Mesenteric fat pad (tissue), 1 donor: ENCODE measurements around the gene DLX6. TPM values are rescaled to one million over a fixed set of nuclear protein-coding genes. Genes with fewer than 3 reads are reported as not detected.

ENCODE experiments used
- DNase-seq: peaks from one replicate; pipeline ENCODE4 v3.0.0-alpha.2; 2020; ENCODE audit warnings: low spot score
- long read RNA-seq: library from polyadenylated mRNA; unstranded; transcript quantifications from one replicate; pipeline ENCODE4 v2.0.0, GENCODE V29; 2020
- total RNA-seq: library from RNA; stranded (reverse); fragmentation: NEBNext Ultra II Directional; extraction: Animal tissue kit (Norgen Biotek cat#: 25700); gene quantifications from one replicate; pipeline ENCODE4 v1.2.1, GENCODE V29; 2021
- donor health status: DM: yes; HTN: yes; CAD: no.

The DLX6 gene
- total RNA-seq: not detected
- long read RNA-seq: 0 reads

GRCh38 chr7:97005183-97006054, at the start of gene DLX6:
DLX6 (plus strand) TSS chr7:97005553; CDS start chr7:97005978, 425 bp downstream.
- no peak for DNase-seq

GRCh38 chr7:96959135-96959534, 46.2 kb upstream of the DLX6 start:
- no peak for DNase-seq

GRCh38 chr7:96962221-96962885, 43.0 kb upstream of the DLX6 start:
- no peak for DNase-seq

DNA sequence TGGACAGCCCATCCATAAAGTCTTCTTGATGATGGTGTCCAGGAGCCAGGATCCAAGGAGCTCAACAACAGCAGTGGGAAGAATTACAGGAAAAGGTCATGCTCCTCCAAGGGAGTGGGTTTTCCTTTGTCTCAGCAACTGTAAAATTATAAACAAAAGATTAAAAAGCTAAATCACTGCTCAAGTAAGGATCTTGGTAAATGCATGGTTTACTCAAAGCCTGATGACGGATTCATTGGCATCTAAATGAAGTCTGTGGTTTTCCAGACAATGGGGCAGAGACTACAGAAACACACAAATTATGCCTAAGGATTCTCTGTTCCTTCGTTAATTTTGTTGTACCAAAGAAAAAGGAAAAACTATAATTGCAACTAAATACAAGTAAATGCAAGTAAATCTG, 36.4 kb upstream of the DLX6 start:
- DNase-seq: no peak

GRCh38 chr7:96970739-96971138, 34.6 kb upstream of the DLX6 start:
- DNase-seq: no peak

DNA sequence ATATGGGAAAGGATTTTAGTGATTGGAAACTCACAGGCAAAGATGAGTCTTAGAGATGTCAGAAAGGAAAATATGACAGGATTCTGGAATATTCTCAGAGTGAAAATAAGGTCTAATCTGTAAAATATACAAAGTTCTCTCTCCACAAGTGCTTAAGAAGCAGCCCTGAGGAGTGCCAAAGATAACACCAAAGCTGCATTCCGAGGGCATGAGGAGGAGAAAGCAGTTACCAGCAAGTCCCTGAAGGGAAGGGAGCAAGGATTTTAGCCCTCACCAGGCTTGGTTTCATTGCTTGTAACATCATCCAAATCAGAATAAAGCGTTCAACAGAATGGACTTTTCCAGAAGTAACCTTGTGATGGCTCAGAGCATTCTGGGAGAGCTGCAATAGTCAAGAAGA, 31.4 kb upstream of the DLX6 start:
- no peak for DNase-seq

GRCh38 chr7:96976106-96976505, 29.2 kb upstream of the DLX6 start:
- no peak for DNase-seq

DNA sequence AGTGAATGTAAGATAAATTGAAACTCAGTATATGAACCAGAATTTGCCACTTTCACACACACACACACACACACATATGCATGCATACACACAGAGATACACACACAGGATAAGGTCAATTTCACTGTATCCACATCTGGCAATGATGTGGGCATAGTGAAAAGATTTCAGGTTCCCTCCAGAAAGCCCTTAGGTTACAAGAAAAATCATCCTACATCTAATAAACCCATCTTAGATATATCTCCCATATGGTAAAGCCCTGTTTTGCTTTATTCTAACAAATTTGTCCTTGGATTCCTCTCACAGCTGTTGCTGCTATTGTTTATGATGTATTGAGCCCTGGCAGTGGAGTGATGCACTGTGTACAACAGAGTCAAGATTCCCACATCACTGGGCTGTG, 27.9 kb upstream of the DLX6 start:
- DNase-seq: no peak

- no peak for DNase-seq
Observed at GRCh38 chr7:96979551-96980276, 25.6 kb upstream of the DLX6 start.

DNA sequence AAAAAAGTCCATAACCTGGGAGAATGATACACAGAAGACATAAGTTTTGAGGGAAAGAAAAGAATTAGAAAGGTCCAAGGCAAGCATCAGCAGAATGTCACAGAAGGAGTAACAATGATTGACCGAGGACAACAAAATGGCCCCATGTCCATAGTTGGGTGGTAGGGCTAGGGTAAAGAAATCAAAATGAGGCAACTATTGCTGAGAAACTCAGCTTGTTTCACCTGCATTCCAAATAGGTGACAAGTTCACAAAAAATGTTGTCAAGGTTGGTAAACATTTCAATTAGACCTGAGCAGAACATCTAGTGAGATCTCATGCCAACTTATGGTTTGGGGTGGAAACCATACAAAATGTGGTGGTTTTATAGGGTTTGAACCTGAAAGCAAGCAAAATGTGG, 22.8 kb upstream of the DLX6 start:
- no peak for DNase-seq

GRCh38 chr7:96985992-96986391, 19.4 kb upstream of the DLX6 start:
- no peak for DNase-seq

DNA sequence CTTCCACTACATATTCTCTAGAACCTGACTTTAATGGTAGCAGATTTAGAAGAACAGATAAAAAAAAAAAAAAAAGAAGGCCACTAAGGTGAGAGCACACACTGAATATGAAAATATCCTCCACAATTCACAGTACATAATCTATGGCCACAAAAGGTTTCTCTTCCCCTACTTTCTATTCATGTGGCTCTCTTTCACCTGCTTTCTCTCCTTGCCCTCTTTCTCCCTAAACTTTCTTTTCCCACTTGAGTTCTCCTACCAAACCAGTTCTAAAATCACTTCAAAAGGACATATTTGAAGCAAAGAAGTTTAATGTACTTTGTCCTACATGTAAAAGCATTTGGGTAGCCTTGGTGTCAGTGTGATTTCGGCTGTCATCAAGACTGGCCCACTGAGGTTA, 18.5 kb upstream of the DLX6 start:
- DNase-seq: no peak

GRCh38 chr7:96987719-96988118, 17.6 kb upstream of the DLX6 start:
- DNase-seq: no peak

- no peak for DNase-seq
Observed at GRCh38 chr7:96989241-96989858, 16.0 kb upstream of the DLX6 start.

- DNase-seq: no peak
Observed at GRCh38 chr7:96989859-96990317, 15.5 kb upstream of the DLX6 start.

DNA sequence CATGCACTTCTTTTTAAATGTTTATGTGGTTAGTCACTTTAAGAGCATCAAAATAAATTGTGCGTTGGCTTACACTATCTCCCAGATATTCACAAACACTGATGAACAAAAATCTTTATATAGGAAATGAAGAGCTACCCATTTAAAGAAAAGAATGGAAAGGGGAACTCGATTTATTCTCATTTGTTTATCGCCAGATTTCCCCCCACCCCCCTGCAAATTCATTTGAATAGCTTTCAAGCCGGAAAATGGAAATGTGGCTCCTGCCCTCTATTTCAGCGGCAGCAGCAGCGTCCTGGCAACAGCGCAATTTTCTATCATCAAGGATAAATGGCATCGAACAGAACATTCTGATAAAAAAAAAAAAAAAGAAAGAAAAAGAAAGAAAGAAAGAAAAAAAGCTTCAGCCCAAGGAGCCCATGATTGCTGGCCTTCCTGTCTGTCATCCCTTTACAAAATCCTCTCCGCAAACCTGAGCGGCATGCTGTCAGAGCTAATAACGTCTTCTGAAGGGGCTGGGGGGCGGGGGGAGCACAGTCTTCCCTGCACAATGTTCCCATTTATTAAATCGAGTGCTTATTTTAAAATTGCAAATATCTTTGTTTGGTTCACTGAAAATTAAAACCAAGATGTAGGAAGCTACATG, 13.7 kb upstream of the DLX6 start:
- DNase-seq: no peak

- DNase-seq: no peak
Observed at GRCh38 chr7:96992192-96993005, 13.0 kb upstream of the DLX6 start.

DNA sequence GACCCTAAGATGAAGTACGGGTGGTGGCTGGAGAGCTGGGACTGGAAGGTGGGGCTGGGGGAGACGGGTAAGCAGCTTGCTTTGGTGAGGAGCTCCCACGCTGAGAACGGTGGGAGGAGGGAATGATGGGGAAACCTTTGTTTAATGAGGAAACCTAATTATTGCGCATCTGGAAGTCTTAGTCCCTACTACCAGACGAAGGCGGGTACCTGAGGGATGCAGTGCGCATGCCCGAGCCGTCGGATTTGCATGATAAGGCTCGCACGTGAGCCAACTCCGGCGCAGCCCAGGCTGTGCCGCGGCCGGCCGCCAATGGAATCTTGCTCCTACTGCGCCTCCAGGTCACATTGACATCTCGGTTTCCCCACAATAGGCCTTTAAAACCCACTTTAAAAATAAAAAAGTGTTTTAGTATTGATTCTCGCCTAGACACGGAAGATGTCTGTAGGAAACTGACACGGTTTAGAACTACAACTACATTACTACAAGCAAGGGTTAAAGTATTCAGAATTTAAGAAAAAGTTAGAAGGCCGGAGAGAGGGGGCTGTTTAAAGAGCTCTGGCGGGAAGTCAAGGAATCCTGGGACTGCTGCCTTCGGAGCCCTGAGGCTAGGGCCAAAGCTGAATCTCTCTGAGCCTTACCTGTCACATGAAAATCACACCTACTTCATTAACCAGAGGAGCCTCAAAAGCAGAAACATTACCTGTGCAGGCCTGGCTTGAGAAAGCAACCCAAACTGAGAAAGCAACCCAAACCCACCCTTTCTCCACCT, 12.1 kb upstream of the DLX6 start:
- no peak for DNase-seq

DNA sequence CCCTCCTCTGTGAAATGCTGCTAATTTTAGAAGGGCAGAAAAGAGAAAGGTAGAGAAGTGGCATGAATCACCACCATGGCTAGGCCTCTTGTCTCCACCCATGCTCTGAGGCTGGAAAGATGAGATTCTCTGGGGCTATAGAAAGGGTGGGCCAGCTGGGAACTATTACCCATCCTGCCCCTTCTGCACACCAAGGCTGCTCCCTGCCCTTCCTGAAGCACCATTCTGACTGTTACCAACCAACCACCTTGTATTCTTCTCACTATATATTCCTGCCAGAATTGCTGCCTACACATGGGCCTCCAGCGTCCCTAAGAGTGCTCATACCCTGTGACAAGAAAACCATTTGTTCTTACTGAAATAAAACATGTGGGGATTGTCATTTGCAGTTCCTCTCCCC, 11.4 kb upstream of the DLX6 start:
- DNase-seq: no peak
